Activated CD4-positive, alpha-beta T cell treated with anti-CD3 and anti-CD28 coated beads, Interleukin-2, amount 10 ng/mL, durations not matched to agents 24 days and 14 days (primary cell): Measurements from ENCODE around the gene TMEM234. TPM values are rescaled to one million over a fixed set of nuclear protein-coding genes. Genes with fewer than 3 reads are reported as not detected.

ENCODE experiments used
- DNase-seq: peaks from one replicate; pipeline ENCODE4 v3.0.0; 2022
- H3K27ac Mint-ChIP-seq: one replicate; pipeline ENCODE4 v1.8.0; 2022; ENCODE audit warnings: mild to moderate bottlenecking, mixed read lengths
- H3K27me3 Mint-ChIP-seq: one replicate; pipeline ENCODE4 v1.8.0; 2022; ENCODE audit warnings: mixed read lengths
- H3K36me3 Mint-ChIP-seq: one replicate; pipeline ENCODE4 v1.8.0; 2022; ENCODE audit warnings: low read depth, mild to moderate bottlenecking, mixed read lengths
- H3K4me1 Mint-ChIP-seq: one replicate; pipeline ENCODE4 v1.8.0; 2021; ENCODE audit warnings: mixed read lengths
- H3K4me3 Mint-ChIP-seq: one replicate; pipeline ENCODE4 v1.8.0; 2022; ENCODE audit warnings: mild to moderate bottlenecking, moderate library complexity, mixed read lengths
- H3K9me3 Mint-ChIP-seq: one replicate; pipeline ENCODE4 v1.8.0; 2021; ENCODE audit warnings: mixed read lengths
- intact Hi-C: fragments of 100-400 bp; cut with micrococcal nuclease; formaldehyde crosslinking; loops from one replicate; pipeline ENCODE4 v1.15.1; 2023
- total RNA-seq: library from RNA; stranded (reverse); gene quantifications from 2 replicates; pipeline ENCODE4 v1.2.3, GENCODE V29; 2022

TMEM234 gene
- total RNA-seq, 1 donor from 2014 or later, result 10.9 TPM

- intact Hi-C loops, result no loop called here
- Mint-ChIP-seq H3K27me3 (no peaks in the 10 kb centered on the region), H3K9me3 (no peaks in the 10 kb centered on the region), H3K4me3 (peak overlapping the region; percentile 68), H3K36me3 (peaks cover 72% of the 10 kb centered on the region), H3K27ac (peak overlapping the region; percentile 85), H3K4me1 (peaks cover 46% of the 10 kb centered on the region)
- DNase-seq, result no peak
Observed at GRCh38 chr1:32186077-32186476, 36.1 kb downstream of the TMEM234 start.

GRCh38 chr1:32184650-32185049, 37.5 kb downstream of the TMEM234 start:
- intact Hi-C loops, result loop anchor here (5.0 kb wide), 3 partner anchors 37 to 172 kb away; partner anchors contain the start of genes KHDRBS1 and LCK
- peaks cover 49% of the 10 kb centered on the region for H3K4me1 Mint-ChIP-seq

GRCh38 chr1:32182060-32182459, 40.1 kb downstream of the TMEM234 start:
- Mint-ChIP-seq H3K27ac (peak overlapping the region; percentile 58), H3K4me1 (peaks cover 54% of the 10 kb centered on the region), H3K27me3 (no peaks in the 10 kb centered on the region), H3K36me3 (peaks cover 58% of the 10 kb centered on the region), H3K4me3 (peak overlapping the region; percentile 98), H3K9me3 (no peaks in the 10 kb centered on the region)
- DNase-seq, result no peak
- intact Hi-C loops, result loop anchor here (5.0 kb wide), 3 partner anchors 35 to 170 kb away; partner anchors contain the start of genes KHDRBS1 and LCK

More at GRCh38 chr1:32184650-32185049, 37.5 kb downstream of the TMEM234 start:
- Mint-ChIP-seq H3K9me3 (no peaks in the 10 kb centered on the region), H3K4me3 (peak overlapping the region; percentile 71), H3K27ac (peak overlapping the region; percentile 65), H3K36me3 (peaks cover 75% of the 10 kb centered on the region), H3K27me3 (no peaks in the 10 kb centered on the region)
- DNase-seq, result no peak

- no peaks in the 10 kb centered on the region for H3K9me3 Mint-ChIP-seq
- H3K4me1 Mint-ChIP-seq, result peaks cover 52% of the 10 kb centered on the region
- intact Hi-C loops, result loop anchor here (5.0 kb wide), 3 partner anchors 34 to 169 kb away; partner anchors contain the start of genes KHDRBS1 and LCK
Observed at GRCh38 chr1:32181563-32181962, 40.6 kb downstream of the TMEM234 start.

GRCh38 chr1:32181065-32181464, 41.1 kb downstream of the TMEM234 start:
- H3K36me3 Mint-ChIP-seq, result peaks cover 52% of the 10 kb centered on the region

More at GRCh38 chr1:32181563-32181962, 40.6 kb downstream of the TMEM234 start:
- Mint-ChIP-seq H3K4me3 (peak overlapping the region; percentile 98), H3K27me3 (no peaks in the 10 kb centered on the region), H3K27ac (peak overlapping the region; percentile 70), H3K36me3 (peaks cover 57% of the 10 kb centered on the region)
- DNase-seq, result no peak

GRCh38 chr1:32180186-32181060, 41.7 kb downstream of the TMEM234 start:
- peak overlapping the region; percentile 99 for H3K27ac Mint-ChIP-seq
- peak overlapping the region; percentile 98 for H3K4me3 Mint-ChIP-seq
- intact Hi-C loops, result loop anchor here (1.0 to 5.0 kb wide), 4 partner anchors 20 to 168 kb away; partner anchors contain the start of genes CCDC28B, KHDRBS1 and LCK
- H3K36me3 Mint-ChIP-seq, result peaks cover 47% of the 10 kb centered on the region
- no peaks in the 10 kb centered on the region for H3K27me3 Mint-ChIP-seq
- peak; percentile 82 for DNase-seq
- peaks cover 45% of the 10 kb centered on the region for H3K4me1 Mint-ChIP-seq
- H3K9me3 Mint-ChIP-seq, result no peaks in the 10 kb centered on the region

More at GRCh38 chr1:32181065-32181464, 41.1 kb downstream of the TMEM234 start:
- intact Hi-C loops, result loop anchor here (5.0 kb wide), 3 partner anchors 34 to 169 kb away; partner anchors contain the start of genes KHDRBS1 and LCK
- Mint-ChIP-seq H3K27me3 (no peaks in the 10 kb centered on the region), H3K27ac (peak overlapping the region; percentile 99), H3K9me3 (no peaks in the 10 kb centered on the region), H3K4me1 (peaks cover 47% of the 10 kb centered on the region), H3K4me3 (peak overlapping the region; percentile 98)
- no peak for DNase-seq

GRCh38 chr1:32179443-32180185, 42.5 kb downstream of the TMEM234 start, which contains the start of gene TXLNA:
TXLNA (plus strand) TSS chr1:32179675; CDS start chr1:32180346, 671 bp downstream.
- peak within 1 kb of the TSS; percentile 99 for H3K27ac Mint-ChIP-seq
- H3K4me3 Mint-ChIP-seq, result peak within 1 kb of the TSS; percentile 98
- peaks cover 39% of the 10 kb centered on the region for H3K4me1 Mint-ChIP-seq
- DNase-seq, result peak; percentile 97
- intact Hi-C loops, result loop anchor here (1.0 to 5.0 kb wide), 5 partner anchors 21 to 167 kb away; partner anchors contain the start of genes CCDC28B, KHDRBS1 and LCK
- peaks cover 42% of the 10 kb centered on the region for H3K36me3 Mint-ChIP-seq
- H3K9me3 Mint-ChIP-seq, result no peaks in the 10 kb centered on the region
- H3K27me3 Mint-ChIP-seq, result no peaks in the 10 kb centered on the region

GRCh38 chr1:32179193-32179442, 43.0 kb downstream of the TMEM234 start:
- peaks cover 35% of the 10 kb centered on the region for H3K4me1 Mint-ChIP-seq
- peaks cover 41% of the 10 kb centered on the region for H3K36me3 Mint-ChIP-seq
- no peaks in the 10 kb centered on the region for H3K27me3 Mint-ChIP-seq
- no peak for DNase-seq
- no peaks in the 10 kb centered on the region for H3K9me3 Mint-ChIP-seq
- H3K4me3 Mint-ChIP-seq, result peak overlapping the region; percentile 98
- H3K27ac Mint-ChIP-seq, result peak overlapping the region; percentile 99
- intact Hi-C loops, result loop anchor here (1.0 kb wide), 1 partner anchor 72 kb away; no protein-coding TSS in a partner anchor

GRCh38 chr1:32178380-32179192, 43.6 kb downstream of the TMEM234 start:
- H3K4me3 Mint-ChIP-seq, result peak overlapping the region; percentile 98
- no peaks in the 10 kb centered on the region for H3K9me3 Mint-ChIP-seq
- intact Hi-C loops, result loop anchor here (1.0 kb wide), 1 partner anchor 71 kb away; no protein-coding TSS in a partner anchor
- peak overlapping the region; percentile 99 for H3K27ac Mint-ChIP-seq
- DNase-seq, result no peak
- no peaks in the 10 kb centered on the region for H3K27me3 Mint-ChIP-seq
- peaks cover 37% of the 10 kb centered on the region for H3K36me3 Mint-ChIP-seq
- H3K4me1 Mint-ChIP-seq, result peaks cover 31% of the 10 kb centered on the region

GRCh38 chr1:32172621-32173245, 49.4 kb downstream of the TMEM234 start:
- H3K36me3 Mint-ChIP-seq, result peaks cover 42% of the 10 kb centered on the region
- H3K27me3 Mint-ChIP-seq, result no peaks in the 10 kb centered on the region
- DNase-seq, result no peak
- no peaks in the 10 kb centered on the region for H3K9me3 Mint-ChIP-seq
- H3K4me3 Mint-ChIP-seq, result no peak overlapping the region
- no peak overlapping the region for H3K27ac Mint-ChIP-seq
- H3K4me1 Mint-ChIP-seq, result peaks cover 10% of the 10 kb centered on the region
- intact Hi-C loops, result no loop called here

- Mint-ChIP-seq H3K36me3 (peaks cover 49% of the 10 kb centered on the region), H3K4me3 (no peak overlapping the region), H3K4me1 (peaks cover 10% of the 10 kb centered on the region), H3K27ac (no peak overlapping the region), H3K9me3 (no peaks in the 10 kb centered on the region), H3K27me3 (no peaks in the 10 kb centered on the region)
- intact Hi-C loops, result no loop called here
- no peak for DNase-seq
Observed at GRCh38 chr1:32170991-32171390, 51.2 kb downstream of the TMEM234 start.
